GM12891 (cell line): ENCODE results near the gene TMC6.
A peak's percentile ranks its signal among the peaks of the same experiment; 100 is the strongest.

Source experiments
- POLR2A ChIP-seq: IDR thresholded peaks from 2 replicates; pipeline ENCODE4 v1.6.1; 2011; ENCODE audit warnings: low read depth, low read length, control low read depth
- POLR2AphosphoS5 ChIP-seq: IDR thresholded peaks from 2 replicates; pipeline ENCODE4 v1.6.1; 2011; ENCODE audit warnings: low read depth, low read length, control low read depth
- TAF1 ChIP-seq: IDR thresholded peaks from 2 replicates; pipeline ENCODE4 v1.6.1; 2011; ENCODE audit warnings: low read depth, low read length, control low read depth

- TF ChIP-seq POLR2A (peak; percentile 35; the same call in 1 of the 2 replicates), POLR2AphosphoS5 (no peak; the same call in 1 of the 2 replicates), TAF1 (no peak)
Measured at GRCh38 chr17:78112518-78113471, 15.8 kb downstream of the TMC6 start.
